BJ (cell line): ENCODE results near the gene PBX1. TPM values are rescaled to one million over a fixed set of nuclear protein-coding genes. Genes with fewer than 3 reads are reported as not detected.

Source experiments
- CTCF ChIA-PET: fragments of 350-600 bp; formaldehyde crosslinking; extraction: SDS; loops from one replicate; lab custom pipeline; 2021; ENCODE audit warnings: antibody characterized with exemption, inconsistent platforms; lab: Yijun Ruan, JAX
- POLR2A ChIA-PET: fragments of 300-600 bp; sonication (Branson Sonifier 250); formaldehyde crosslinking; extraction: SDS; loops from one replicate; lab custom pipeline; 2021; ENCODE audit warnings: antibody characterized with exemption; lab: Charles Lee
- DNase-seq: peaks from one replicate; pipeline ENCODE4 v3.0.0-alpha.2; 2011; ENCODE audit warnings: low read depth
- H3K27me3 ChIP-seq: 2 replicates; pipeline ENCODE4 v1.6.0; 2011; ENCODE audit warnings: low read length; ENCODE audit not compliant: control insufficient read depth, insufficient read depth
- H3K36me3 ChIP-seq: 2 replicates; pipeline ENCODE4 v1.5.1; 2011; ENCODE audit warnings: low read length; ENCODE audit not compliant: control insufficient read depth, insufficient read depth
- H3K4me3 ChIP-seq: 2 replicates; pipeline ENCODE4 v1.5.1; 2011; ENCODE audit warnings: low read depth, mild to moderate bottlenecking, control low read depth, low read length
- CTCF ChIP-seq: IDR thresholded peaks from 2 replicates; pipeline ENCODE4 v1.5.1; 2011; ENCODE audit warnings: low read depth, mild to moderate bottlenecking, control low read depth, inconsistent platforms, low read length, moderate library complexity; ENCODE audit not compliant: insufficient read depth
- polyA plus RNA-seq: library from polyadenylated mRNA; depleted of rRNA; stranded (reverse); fragments of >200 nt; gene quantifications from 2 replicates; pipeline ENCODE4 v1.2.3, GENCODE V29; 2011

PBX1 gene
- polyA plus RNA-seq, 1 experiment = 46.1 TPM

GRCh38 chr1:164610538-164611222 is 51.7 kb downstream of the PBX1 start:
- DNase-seq = no peak
- no peak for TF ChIP-seq CTCF
- POLR2A ChIA-PET = interaction anchor here (1.6 kb wide), 1 partner anchor 52 kb away, joined by 3 read pairs; the partner anchor contains the start of gene PBX1
- no peak overlapping the region for H3K4me3 ChIP-seq
- H3K36me3 ChIP-seq = no peaks in the 10 kb centered on the region
- no peaks in the 10 kb centered on the region for H3K27me3 ChIP-seq
- CTCF ChIA-PET = interaction anchor here (0.9 to 1.1 kb wide), 2 partner anchors 16 to 46 kb away, joined by 3 read pairs; no protein-coding TSS in a partner anchor

GRCh38 chr1:164611754-164612642 is 53.0 kb downstream of the PBX1 start:
- CTCF ChIA-PET = interaction anchor here (0.6 to 1.8 kb wide), 10 partner anchors 13 to 739 kb away, joined by 3 to 7 read pairs (median 4); no protein-coding TSS in a partner anchor
- POLR2A ChIA-PET = interaction anchor here (0.6 to 1.6 kb wide), 3 partner anchors 49 to 108 kb away, joined by 3 to 5 read pairs (median 3); partner anchors contain the start of gene PBX1
- Histone ChIP-seq H3K4me3 (no peak overlapping the region), H3K36me3 (no peaks in the 10 kb centered on the region), H3K27me3 (no peaks in the 10 kb centered on the region)
- no peak for DNase-seq
- no peak for TF ChIP-seq CTCF

- ChIA-PET POLR2A (interaction anchor here (0.5 kb wide), 1 partner anchor 30 kb away, joined by 3 read pairs; no protein-coding TSS in a partner anchor), CTCF (interaction anchor here (0.6 to 1.8 kb wide), 5 partner anchors 12 to 462 kb away, joined by 3 to 7 read pairs (median 3); no protein-coding TSS in a partner anchor)
- no peak for DNase-seq
- H3K27me3 ChIP-seq = no peaks in the 10 kb centered on the region
- no peak overlapping the region for H3K4me3 ChIP-seq
- TF ChIP-seq CTCF = no peak
- no peaks in the 10 kb centered on the region; the same call in 1 of the 2 replicates for H3K36me3 ChIP-seq
These were observed 54.2 kb downstream of the PBX1 start for GRCh38 chr1:164613176-164613575.

- no peaks in the 10 kb centered on the region for H3K27me3 ChIP-seq
- ChIA-PET CTCF (interaction anchor here (1.3 kb wide), 1 partner anchor 10 kb away, joined by 5 read pairs; no protein-coding TSS in a partner anchor), POLR2A (no interaction called here)
- no peaks in the 10 kb centered on the region; the same call in 1 of the 2 replicates for H3K36me3 ChIP-seq
- no peak overlapping the region for H3K4me3 ChIP-seq
- no peak for DNase-seq
- TF ChIP-seq CTCF = no peak
These were observed 55.3 kb downstream of the PBX1 start for GRCh38 chr1:164614316-164614715.
